OCI-LY7 (cell line): ENCODE data around the gene CA10. TPM values are rescaled to one million over a fixed set of nuclear protein-coding genes. Genes with fewer than 3 reads are reported as not detected.

Source experiments
- BruUV-seq: library from RNA; stranded (reverse); fragments of 400-500 nt; replicated peaks from 2 replicates; lab custom pipeline; 2021; lab: Mats Ljungman, UMichigan
- CTCF ChIA-PET: fragments of 300-600 bp; sonication (Branson Sonifier 250); formaldehyde crosslinking; loops from one replicate; lab custom pipeline; 2022; ENCODE audit warnings: antibody characterized with exemption; ENCODE audit not compliant: unreplicated experiment; lab: Charles Lee
- POLR2A ChIA-PET: fragments of 300-600 bp; sonication (Branson Sonifier 250); formaldehyde crosslinking; loops from one replicate; lab custom pipeline; 2022; ENCODE audit warnings: antibody characterized with exemption; lab: Charles Lee
- DNase-seq: peaks from one replicate; pipeline ENCODE4 v3.0.0-alpha.2; 2015; ENCODE audit warnings: low spot score
- H2AFZ ChIP-seq: fragments of 200-600 bp; sonication (generic), shearing (Covaris generic); 2 replicates; pipeline ENCODE4 v1.6.1; 2014; ENCODE audit warnings: mild to moderate bottlenecking, antibody characterized with exemption, low read length, moderate library complexity
- H3K27ac ChIP-seq: fragments of 200-600 bp; sonication (generic); 2 replicates; pipeline ENCODE4 v1.5.1; 2014; ENCODE audit warnings: mixed run types, low read depth, mild to moderate bottlenecking, moderate library complexity, low read length, inconsistent platforms; ENCODE audit not compliant: poor library complexity, severe bottlenecking
- H3K36me3 ChIP-seq: fragments of 200-600 bp; sonication (generic); 2 replicates; pipeline ENCODE4 v1.6.1; 2014; ENCODE audit warnings: mild to moderate bottlenecking, antibody characterized with exemption, low read length, moderate library complexity, mixed read lengths; ENCODE audit not compliant: insufficient read depth
- H3K4me1 ChIP-seq: fragments of 200-600 bp; sonication (generic); 2 replicates; pipeline ENCODE4 v1.5.1; 2014; ENCODE audit warnings: mild to moderate bottlenecking, low read length; ENCODE audit not compliant: insufficient read depth, poor library complexity, severe bottlenecking
- H3K4me2 ChIP-seq: fragments of 200-600 bp; sonication (generic); 2 replicates; pipeline ENCODE4 v1.6.1; 2014; ENCODE audit warnings: mild to moderate bottlenecking, low read length
- H3K4me3 ChIP-seq: fragments of 200-600 bp; sonication (generic); 2 replicates; pipeline ENCODE4 v1.5.1; 2014; ENCODE audit warnings: mild to moderate bottlenecking, low read depth, low read length; ENCODE audit not compliant: poor library complexity, severe bottlenecking
- H3K79me2 ChIP-seq: fragments of 200-600 bp; sonication (generic); 2 replicates; pipeline ENCODE4 v1.6.1; 2016; ENCODE audit warnings: low read depth, mild to moderate bottlenecking, low read length, moderate library complexity, mixed read lengths; ENCODE audit not compliant: insufficient read depth
- H3K9me2 ChIP-seq: fragments of 200-600 bp; sonication (generic); 2 replicates; pipeline ENCODE4 v1.6.1; 2016; ENCODE audit warnings: mild to moderate bottlenecking, low read length, mixed read lengths; ENCODE audit not compliant: insufficient read depth
- H3K9me3 ChIP-seq: fragments of 200-600 bp; sonication (generic); 2 replicates; pipeline ENCODE4 v1.6.1; 2014; ENCODE audit warnings: mild to moderate bottlenecking, mixed run types, low read length, mixed read lengths
- H4K20me1 ChIP-seq: fragments of 200-600 bp; sonication (generic); 2 replicates; pipeline ENCODE4 v1.6.1; 2014; ENCODE audit warnings: mild to moderate bottlenecking, antibody characterized with exemption, low read length, moderate library complexity, mixed read lengths; ENCODE audit not compliant: insufficient read depth
- CTCF ChIP-seq: fragments of 200-600 bp; sonication (generic); conservative IDR thresholded peaks from 2 replicates; pipeline ENCODE4 v1.5.1; 2014; ENCODE audit warnings: mild to moderate bottlenecking, antibody characterized with exemption, low read length, moderate library complexity, mixed read lengths
- EZH2phosphoT487 ChIP-seq: fragments of 200-600 bp; sonication (generic); IDR thresholded peaks from 2 replicates; pipeline ENCODE4 v1.6.1; 2018; ENCODE audit warnings: low read depth, borderline replicate concordance, mild to moderate bottlenecking, mixed run types, antibody characterized with exemption, low read length, moderate library complexity, mixed read lengths
- intact Hi-C: fragments of 100-400 bp; cut with micrococcal nuclease; formaldehyde crosslinking; loops from one replicate; pipeline ENCODE4 v1.10.0; 2022; ENCODE audit not compliant: unreplicated experiment
- total RNA-seq, 2 experiments: library from RNA; depleted of rRNA in 1 of 2; stranded (reverse); fragments of >200 nt in 1 of 2; shearing (Covaris generic) in 1 of 2; gene quantifications; 2 replicates each; pipeline ENCODE4 v1.2.3, GENCODE V29; 2014 to 2022

CA10 gene
- total RNA-seq, 2 experiments from 2014 or later = not detected

GRCh38 chr17:52096056-52096455 lies 62.5 kb downstream of the CA10 start:
- intact Hi-C loops = no loop called here
- BruUV-seq = no TSS peak

GRCh38 chr17:52084176-52084575 lies 74.3 kb downstream of the CA10 start:
- ChIA-PET POLR2A (no interaction called here), CTCF (no interaction called here)
- Histone ChIP-seq H2AFZ (no peak overlapping the region), H3K79me2 (no peaks in the 10 kb centered on the region), H3K27ac (no peak overlapping the region), H3K4me3 (no peak overlapping the region), H4K20me1 (no peaks in the 10 kb centered on the region), H3K9me2 (no peaks in the 10 kb centered on the region), H3K4me2 (no peak overlapping the region), H3K4me1 (no peaks in the 10 kb centered on the region), H3K9me3 (no peaks in the 10 kb centered on the region), H3K36me3 (no peaks in the 10 kb centered on the region)
- intact Hi-C loops = no loop called here
- DNase-seq = no peak
- no TSS peak for BruUV-seq
- TF ChIP-seq EZH2phosphoT487 (no peak), CTCF (no peak)

More at GRCh38 chr17:52096056-52096455, 62.5 kb downstream of the CA10 start:
- Histone ChIP-seq H4K20me1 (no peaks in the 10 kb centered on the region), H3K36me3 (no peaks in the 10 kb centered on the region), H3K4me3 (no peak overlapping the region), H3K27ac (no peak overlapping the region), H3K4me2 (no peak overlapping the region), H3K9me3 (no peaks in the 10 kb centered on the region), H3K79me2 (no peaks in the 10 kb centered on the region), H2AFZ (no peak overlapping the region), H3K4me1 (no peaks in the 10 kb centered on the region), H3K9me2 (no peaks in the 10 kb centered on the region)
- POLR2A ChIA-PET = no interaction called here
- CTCF ChIA-PET = no interaction called here
- no peak for DNase-seq
- TF ChIP-seq EZH2phosphoT487 (no peak), CTCF (no peak)

GRCh38 chr17:52079496-52079895 lies 79.0 kb downstream of the CA10 start:
- no peak overlapping the region for H2AFZ ChIP-seq
- no peaks in the 10 kb centered on the region for H4K20me1 ChIP-seq
- H3K79me2 ChIP-seq = no peaks in the 10 kb centered on the region
- no peaks in the 10 kb centered on the region for H3K9me3 ChIP-seq
- POLR2A ChIA-PET = no interaction called here
- intact Hi-C loops = no loop called here
- H3K9me2 ChIP-seq = no peaks in the 10 kb centered on the region
- CTCF ChIA-PET = no interaction called here
- no TSS peak for BruUV-seq
- no peak overlapping the region for H3K4me3 ChIP-seq
- no peaks in the 10 kb centered on the region for H3K4me1 ChIP-seq
- TF ChIP-seq EZH2phosphoT487 (no peak), CTCF (no peak)
- H3K4me2 ChIP-seq = no peak overlapping the region
- H3K36me3 ChIP-seq = no peaks in the 10 kb centered on the region
- DNase-seq = no peak
- H3K27ac ChIP-seq = no peak overlapping the region
